ENCODE data around the gene YTHDC2. TPM values are rescaled to one million over a fixed set of nuclear protein-coding genes. Genes with fewer than 3 reads are reported as not detected.

YTHDC2 gene
- total and polyA plus RNA-seq, 3 donors from 2014 or later = 29.1 to 44.3 (median 34.3) TPM

DNA sequence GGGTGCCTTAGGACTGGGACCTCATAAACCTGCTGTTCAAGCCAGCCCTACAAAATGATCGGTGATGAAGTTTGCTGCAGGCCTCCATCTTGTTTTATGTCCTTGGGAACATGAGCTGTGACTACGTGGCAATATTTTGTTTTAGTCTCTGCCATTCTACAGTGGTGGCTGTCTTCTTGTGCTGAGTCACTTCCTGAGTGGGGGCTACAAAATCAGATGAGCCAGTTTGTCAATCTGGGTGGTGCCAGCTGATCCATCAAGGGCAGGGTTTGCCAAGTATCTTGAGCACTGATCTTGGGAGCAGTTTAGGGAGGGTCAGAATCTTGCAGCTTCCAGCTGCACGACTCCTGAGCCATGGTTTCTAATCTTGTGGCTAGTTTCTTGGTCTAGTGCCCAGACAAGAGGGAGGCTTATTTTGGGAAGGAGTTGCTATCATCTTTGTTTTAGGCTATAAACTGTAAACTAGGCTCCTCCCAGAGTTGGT lies 94.7 kb downstream of the YTHDC2 start:
- Histone ChIP-seq H3K27me3 (no peaks in the 10 kb centered on the region), H3K27ac (no peak overlapping the region), H3K4me3 (no peak overlapping the region), H3K9me3 (no peaks in the 10 kb centered on the region), H3K4me1 (peaks cover 5% of the 10 kb centered on the region), H3K36me3 (ENCODE audit: low read depth, missing control alignments) (no peaks in the 10 kb centered on the region)
- TF ChIP-seq, protein P1, sequence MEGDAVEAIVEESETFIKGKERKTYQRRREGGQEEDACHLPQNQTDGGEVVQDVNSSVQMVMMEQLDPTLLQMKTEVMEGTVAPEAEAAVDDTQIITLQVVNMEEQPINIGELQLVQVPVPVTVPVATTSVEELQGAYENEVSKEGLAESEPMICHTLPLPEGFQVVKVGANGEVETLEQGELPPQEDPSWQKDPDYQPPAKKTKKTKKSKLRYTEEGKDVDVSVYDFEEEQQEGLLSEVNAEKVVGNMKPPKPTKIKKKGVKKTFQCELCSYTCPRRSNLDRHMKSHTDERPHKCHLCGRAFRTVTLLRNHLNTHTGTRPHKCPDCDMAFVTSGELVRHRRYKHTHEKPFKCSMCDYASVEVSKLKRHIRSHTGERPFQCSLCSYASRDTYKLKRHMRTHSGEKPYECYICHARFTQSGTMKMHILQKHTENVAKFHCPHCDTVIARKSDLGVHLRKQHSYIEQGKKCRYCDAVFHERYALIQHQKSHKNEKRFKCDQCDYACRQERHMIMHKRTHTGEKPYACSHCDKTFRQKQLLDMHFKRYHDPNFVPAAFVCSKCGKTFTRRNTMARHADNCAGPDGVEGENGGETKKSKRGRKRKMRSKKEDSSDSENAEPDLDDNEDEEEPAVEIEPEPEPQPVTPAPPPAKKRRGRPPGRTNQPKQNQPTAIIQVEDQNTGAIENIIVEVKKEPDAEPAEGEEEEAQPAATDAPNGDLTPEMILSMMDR (IDR thresholded peaks at IDR 0.05) = no peak
- no peak for TF ChIP-seq POLR2A (IDR thresholded peaks at IDR 0.05)
- no peak for DNase-seq
- WGBS, 2 donors = 62 to 73% methylated on average over 3 of the region's 3 CpGs
- intact Hi-C loops (cut with DNase I; ENCODE audit: low total_unique reads) = no loop called here

- H3K4me1 ChIP-seq = peaks cover 9% of the 10 kb centered on the region
- no peak for DNase-seq
- WGBS, 2 donors = 20 to 37% methylated on average over 4 of the region's 4 CpGs
- no peaks in the 10 kb centered on the region for H3K9me3 ChIP-seq
- H3K27ac ChIP-seq = no peak overlapping the region
- H3K27me3 ChIP-seq = no peaks in the 10 kb centered on the region
- H3K4me3 ChIP-seq = no peak overlapping the region
- H3K36me3 ChIP-seq (ENCODE audit: low read depth, missing control alignments) = no peaks in the 10 kb centered on the region
- intact Hi-C loops (cut with DNase I; ENCODE audit: low total_unique reads) = no loop called here
- TF ChIP-seq, protein P1 (IDR thresholded peaks at IDR 0.05) = peak; percentile 13 to 60 (median 49)
- no peak for TF ChIP-seq POLR2A (IDR thresholded peaks at IDR 0.05)
Observed at GRCh38 chr5:113612060-113612496, 98.6 kb downstream of the YTHDC2 start.

DNA sequence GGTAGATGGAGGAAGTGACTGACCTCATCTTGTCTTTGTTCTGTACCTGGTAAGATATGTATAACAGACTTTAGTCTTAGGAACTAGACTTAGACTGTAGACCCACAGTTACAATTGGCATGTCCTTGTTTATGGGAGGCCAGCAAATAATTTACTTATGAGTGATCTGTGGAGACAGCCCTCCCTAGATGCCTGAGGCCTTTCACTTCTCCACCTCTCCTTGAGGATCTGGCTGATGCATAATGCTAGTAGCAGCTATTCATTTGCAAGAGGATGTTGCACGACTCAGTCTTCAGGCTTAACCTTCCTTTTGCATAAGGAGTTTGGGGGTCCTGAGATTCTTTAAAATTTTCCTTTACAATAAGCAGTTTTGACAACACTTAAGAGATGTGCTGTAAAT lies 100.7 kb downstream of the YTHDC2 start:
- no peak overlapping the region for H3K27ac ChIP-seq
- intact Hi-C loops (cut with DNase I; ENCODE audit: low total_unique reads) = no loop called here
- no peaks in the 10 kb centered on the region for H3K27me3 ChIP-seq
- TF ChIP-seq, protein P1 (IDR thresholded peaks at IDR 0.05) = no peak
- no peak for TF ChIP-seq POLR2A (IDR thresholded peaks at IDR 0.05)
- 84 to 86% methylated on average over 1 of the region's 1 CpG for WGBS, 2 donors
- DNase-seq = no peak
- peaks cover 9% of the 10 kb centered on the region for H3K4me1 ChIP-seq
- H3K4me3 ChIP-seq = no peak overlapping the region
- no peaks in the 10 kb centered on the region for H3K9me3 ChIP-seq
- H3K36me3 ChIP-seq (ENCODE audit: low read depth, missing control alignments) = no peaks in the 10 kb centered on the region

DNA sequence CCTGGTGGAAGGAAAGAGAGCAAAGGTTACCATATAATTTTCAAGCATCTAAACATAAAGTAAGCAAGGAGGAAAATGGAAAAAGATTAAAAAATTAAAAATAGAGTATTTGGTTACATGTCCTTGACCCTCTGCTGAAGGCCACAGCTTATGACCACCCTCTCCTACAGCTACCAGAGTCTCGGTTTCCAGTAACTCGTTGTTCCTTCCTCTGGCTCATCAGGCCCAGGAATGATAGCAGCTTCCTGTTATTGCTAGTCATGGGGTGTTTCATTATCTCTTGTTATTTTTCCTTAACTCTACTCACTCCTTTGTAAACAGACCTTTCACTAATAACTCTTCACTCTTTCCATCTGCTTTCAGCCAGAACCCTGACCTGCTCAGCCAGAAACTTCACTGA lies 102.2 kb downstream of the YTHDC2 start:
- intact Hi-C loops (cut with DNase I; ENCODE audit: low total_unique reads) = no loop called here
- H3K27me3 ChIP-seq = no peaks in the 10 kb centered on the region
- H3K36me3 ChIP-seq (ENCODE audit: low read depth, missing control alignments) = no peaks in the 10 kb centered on the region
- no peak overlapping the region for H3K4me3 ChIP-seq
- peak; percentile 38 for DNase-seq
- 3 to 6% methylated on average over 2 of the region's 2 CpGs for WGBS, 2 donors
- TF ChIP-seq POLR2A (IDR thresholded peaks at IDR 0.05) = no peak
- TF ChIP-seq, protein P1 (IDR thresholded peaks at IDR 0.05) = no peak
- H3K27ac ChIP-seq = no peak overlapping the region
- H3K9me3 ChIP-seq = no peaks in the 10 kb centered on the region
- peaks cover 9% of the 10 kb centered on the region for H3K4me1 ChIP-seq

DNA sequence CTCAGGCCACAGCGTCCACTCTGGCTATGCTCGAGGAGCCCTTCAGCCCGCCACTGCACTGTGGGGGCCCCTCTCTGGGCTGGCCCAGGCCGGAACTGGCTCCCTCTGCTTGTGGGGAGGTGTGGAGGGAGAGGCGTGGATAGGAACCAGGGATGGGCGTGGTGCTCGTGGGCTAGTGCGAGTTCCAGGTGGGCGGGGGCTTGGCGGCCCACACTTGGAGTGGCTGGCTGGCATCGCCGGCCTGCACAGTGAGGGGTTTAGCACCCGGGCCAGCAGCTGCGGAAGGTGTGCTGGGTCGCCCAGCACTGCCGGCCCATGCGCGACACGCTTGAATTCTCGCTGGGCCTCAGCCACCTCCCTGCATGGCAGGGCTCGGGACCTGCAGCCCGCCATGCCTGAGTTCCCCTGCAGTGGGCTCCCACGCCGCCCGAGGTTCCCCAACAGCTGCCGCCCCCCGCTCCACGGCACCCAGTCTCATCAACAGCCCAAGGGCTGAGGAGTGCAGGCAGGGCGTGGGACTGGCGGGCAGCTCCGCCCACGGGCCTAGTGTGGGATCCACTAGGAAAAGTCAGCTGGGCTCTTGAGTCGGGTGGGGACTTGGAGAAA lies 103.8 kb downstream of the YTHDC2 start:
- peaks cover 9% of the 10 kb centered on the region for H3K4me1 ChIP-seq
- no peak for DNase-seq
- no peaks in the 10 kb centered on the region for H3K27me3 ChIP-seq
- H3K27ac ChIP-seq = no peak overlapping the region
- no peaks in the 10 kb centered on the region for H3K9me3 ChIP-seq
- H3K4me3 ChIP-seq = no peak overlapping the region
- TF ChIP-seq, protein P1 (IDR thresholded peaks at IDR 0.05) = no peak
- TF ChIP-seq POLR2A (IDR thresholded peaks at IDR 0.05) = no peak
- intact Hi-C loops (cut with DNase I; ENCODE audit: low total_unique reads) = no loop called here
- 95 to 100% methylated on average over 8 to 32 of the region's 33 CpGs for WGBS, 2 donors
- no peaks in the 10 kb centered on the region for H3K36me3 ChIP-seq (ENCODE audit: low read depth, missing control alignments)
